HG03432 (cell line): Measurements from ENCODE around the gene CNN3.

Source experiments
- ATAC-seq: cut with Tn5 transposase; IDR thresholded peaks from one replicate; pipeline ENCODE4 v1.9.1; 2021; ENCODE audit warnings: mild to moderate bottlenecking, moderate library complexity; ENCODE audit not compliant: unreplicated experiment

Gene CNN3

GRCh38 chr1:94925004-94925403 is 1.9 kb downstream of the CNN3 start:
- no peak for ATAC-seq

DNA sequence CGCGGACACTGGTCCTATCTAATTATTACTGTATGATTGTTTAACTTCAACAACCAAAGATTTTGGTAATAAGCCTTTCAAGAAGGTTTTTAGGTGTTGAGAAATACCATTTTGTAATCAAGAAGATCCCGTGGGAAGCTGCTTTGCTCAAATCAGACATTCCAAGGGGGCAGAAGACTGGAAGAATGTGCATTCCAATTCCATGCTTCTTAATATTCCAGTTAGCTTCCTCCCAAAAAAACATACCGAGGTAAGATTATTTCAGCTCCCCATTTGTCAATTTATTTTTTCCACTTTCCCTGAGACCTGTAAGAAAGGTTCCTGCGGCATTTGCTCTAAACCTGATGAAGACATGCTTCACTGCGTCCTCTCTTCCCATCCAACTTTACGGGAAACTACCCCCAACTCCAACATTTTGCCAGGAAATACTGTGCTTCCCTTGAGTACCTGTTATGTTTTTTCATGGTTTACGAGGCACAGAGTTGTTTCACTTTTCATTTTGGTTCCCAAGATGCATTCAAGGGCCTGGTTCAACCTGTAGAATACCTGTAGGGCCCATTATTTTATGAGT is 4.1 kb downstream of the CNN3 start:
- no peak for ATAC-seq

DNA sequence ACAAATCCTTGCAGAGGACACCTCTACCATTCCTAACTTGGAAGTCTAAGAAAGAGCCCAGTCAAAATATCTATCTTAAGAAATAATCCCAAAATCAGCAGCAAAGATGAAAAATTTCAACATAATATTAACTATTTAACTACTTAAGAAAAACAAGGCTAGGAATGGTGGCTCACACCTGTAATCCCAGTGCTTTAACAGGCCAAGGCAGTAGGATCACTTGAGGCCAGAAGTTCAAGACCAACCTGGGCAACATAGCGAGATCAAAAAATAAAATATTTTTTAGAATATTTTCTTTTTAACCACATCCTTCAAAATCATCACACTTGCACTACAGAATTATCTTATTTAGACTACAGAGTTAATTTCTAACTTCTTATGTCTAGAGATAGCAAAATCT is 4.9 kb downstream of the CNN3 start:
- ATAC-seq = no peak

GRCh38 chr1:94920061-94920460 is 6.8 kb downstream of the CNN3 start:
- ATAC-seq = no peak

DNA sequence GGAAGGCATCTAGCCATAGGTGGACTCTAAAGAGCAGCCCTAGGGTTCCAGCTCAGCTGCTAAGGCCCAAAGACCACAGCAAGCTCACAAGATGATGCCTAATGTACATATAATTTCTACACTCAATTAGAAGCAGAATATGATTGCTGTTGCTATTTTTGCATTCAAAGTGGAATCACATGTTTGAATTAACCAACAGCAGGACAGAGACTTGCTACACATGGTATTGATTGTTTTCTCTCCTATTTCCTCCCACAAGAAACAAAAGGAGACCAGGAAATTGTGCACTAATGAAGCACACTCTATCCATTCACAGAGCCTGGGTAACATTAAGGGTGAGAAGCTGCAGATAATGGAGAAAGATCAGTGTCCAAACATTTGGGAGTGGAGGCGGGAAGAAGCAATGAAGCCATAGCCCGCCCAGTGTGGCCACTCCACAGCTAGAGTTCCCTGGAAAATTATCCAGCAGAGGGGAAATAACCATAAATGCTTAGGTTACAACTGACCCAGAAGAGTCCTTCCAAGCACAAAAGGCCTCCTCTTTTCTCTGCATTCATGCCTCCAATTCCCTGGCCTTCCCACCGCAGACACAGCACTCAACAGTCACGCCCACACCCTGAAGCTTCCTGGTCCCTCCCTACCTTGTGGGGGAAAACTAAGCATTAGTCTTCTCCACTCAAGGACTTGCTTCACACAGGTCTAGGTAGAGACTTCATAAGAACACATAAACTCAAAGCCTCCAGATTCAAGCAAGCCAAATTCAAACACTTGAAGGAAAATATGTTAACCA is 7.5 kb downstream of the CNN3 start:
- no peak for ATAC-seq

- ATAC-seq = no peak
Observed at GRCh38 chr1:94917251-94917650, 9.7 kb downstream of the CNN3 start.

DNA sequence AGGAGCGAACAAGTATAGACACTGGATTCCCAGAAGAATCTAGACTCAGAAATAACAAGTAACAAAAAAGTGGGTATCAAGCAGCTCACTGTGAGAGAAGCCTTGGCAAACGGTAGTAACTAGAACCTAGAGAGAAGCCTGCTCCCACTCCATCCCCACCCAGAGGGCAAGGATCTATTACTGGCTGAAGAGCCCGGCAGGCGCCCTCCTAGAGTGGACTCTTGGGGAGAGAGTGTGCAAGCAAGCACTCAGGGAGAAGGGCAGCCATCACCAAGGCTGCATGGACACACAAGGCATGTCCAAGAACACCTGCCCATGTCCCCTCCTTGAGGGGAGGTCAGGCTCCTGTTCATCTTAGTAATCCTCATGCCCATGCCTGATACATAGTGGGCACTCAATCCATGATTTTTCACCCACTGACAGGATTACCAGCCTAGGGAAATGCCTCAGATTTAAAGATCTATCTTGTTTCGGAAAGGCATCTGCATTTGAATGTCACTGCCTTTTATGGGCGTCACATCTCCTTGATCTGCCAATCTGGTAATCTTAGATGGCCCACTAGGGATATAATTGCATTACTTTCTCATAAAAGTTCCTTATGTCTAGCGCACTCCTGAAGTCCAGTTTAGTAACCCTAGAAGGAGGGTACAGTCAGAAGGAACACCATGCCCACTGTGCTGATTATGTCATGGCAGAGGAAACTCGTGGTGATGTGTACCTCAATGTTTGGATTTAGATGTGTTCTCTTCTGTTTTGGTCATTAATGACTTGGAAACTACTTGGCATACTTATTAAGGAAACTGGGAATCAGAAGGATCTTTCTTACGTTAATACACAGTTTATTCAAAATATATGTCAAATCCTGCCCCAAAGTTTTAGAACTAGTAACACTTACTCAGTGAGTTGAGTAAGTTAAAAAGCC is 14.4 kb downstream of the CNN3 start:
- no peak for ATAC-seq

DNA sequence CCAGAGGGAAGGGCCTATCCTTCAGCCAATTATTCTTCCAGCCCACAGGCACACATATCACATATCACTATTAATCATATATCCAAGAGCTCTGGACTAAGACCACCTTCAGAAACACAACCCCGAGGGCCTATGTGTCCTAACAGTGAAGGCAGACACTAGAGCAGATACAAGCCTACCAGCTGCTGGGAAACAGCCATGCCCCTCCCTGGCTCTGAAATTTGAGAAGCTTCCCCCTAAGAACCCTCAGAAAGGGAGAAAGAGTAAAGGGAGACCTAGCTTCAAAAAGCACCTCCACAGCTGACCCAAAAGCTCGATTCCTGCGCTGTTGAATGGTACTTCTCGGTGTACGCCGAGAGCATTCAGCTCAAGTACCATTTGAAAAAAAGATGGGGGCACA is 17.4 kb downstream of the CNN3 start:
- ATAC-seq = no peak

GRCh38 chr1:94908965-94909364 is 17.9 kb downstream of the CNN3 start:
- ATAC-seq = no peak

DNA sequence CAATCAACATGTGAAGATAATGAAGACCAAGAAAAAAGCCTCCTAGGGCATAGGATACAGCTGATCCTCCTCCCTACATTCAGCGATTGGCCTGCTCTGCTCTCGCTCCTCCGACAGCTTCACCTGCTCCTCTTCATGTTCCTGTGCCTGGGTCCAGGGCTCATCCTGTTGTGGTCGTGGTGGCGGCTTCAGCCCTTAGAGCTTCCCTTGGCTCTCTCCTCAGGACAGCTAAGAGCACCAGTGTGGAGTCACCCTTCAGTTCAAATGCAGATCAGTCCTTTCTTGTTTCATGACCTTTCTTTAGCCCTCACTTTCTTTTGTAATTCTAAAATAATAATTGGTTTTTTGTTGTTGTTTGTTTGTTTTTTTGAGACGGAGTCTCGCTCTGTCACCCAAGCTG is 18.7 kb downstream of the CNN3 start:
- ATAC-seq = no peak

GRCh38 chr1:94907136-94907535 is 19.8 kb downstream of the CNN3 start:
- ATAC-seq = no peak

DNA sequence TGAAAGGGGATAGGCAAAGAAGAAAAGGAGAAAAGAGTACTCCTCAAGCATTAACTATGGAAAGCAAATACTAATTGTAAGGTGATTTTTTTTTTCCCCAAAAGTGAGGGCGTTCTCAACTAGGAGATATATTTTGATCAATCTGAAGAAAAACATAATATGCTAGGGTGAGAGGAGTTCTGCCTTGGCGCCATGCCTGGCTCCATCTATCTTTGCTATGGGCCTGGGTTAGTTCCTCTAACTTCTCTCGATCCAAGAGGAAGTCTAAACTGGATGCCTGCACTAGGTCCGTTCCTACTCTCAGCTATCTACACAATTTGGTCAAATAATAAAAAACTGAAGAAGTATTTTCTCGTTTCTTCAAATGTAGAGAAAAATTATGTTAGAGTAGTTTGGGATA is 20.5 kb downstream of the CNN3 start:
- ATAC-seq = no peak

DNA sequence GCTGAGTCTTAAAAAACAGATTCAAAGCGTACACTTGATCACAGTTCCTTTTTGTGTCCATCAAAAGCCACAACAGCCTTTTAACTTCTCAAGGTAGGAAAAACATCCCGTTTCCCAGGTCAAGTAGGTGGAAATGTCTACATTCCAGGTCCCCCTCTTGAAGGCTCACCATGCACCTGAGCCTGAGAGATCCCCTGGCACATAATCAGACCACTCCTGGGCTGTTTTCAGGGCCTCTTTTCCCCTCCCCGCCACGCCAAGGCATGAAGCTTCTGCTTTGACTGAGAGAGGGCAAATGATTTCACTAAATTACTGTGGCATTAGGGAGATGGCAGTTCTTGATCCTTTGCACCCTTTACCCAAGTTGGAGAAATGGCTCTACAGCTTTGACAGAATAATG is 21.7 kb downstream of the CNN3 start:
- ATAC-seq = no peak

GRCh38 chr1:94903280-94904009 is 23.5 kb downstream of the CNN3 start:
- ATAC-seq = no peak

DNA sequence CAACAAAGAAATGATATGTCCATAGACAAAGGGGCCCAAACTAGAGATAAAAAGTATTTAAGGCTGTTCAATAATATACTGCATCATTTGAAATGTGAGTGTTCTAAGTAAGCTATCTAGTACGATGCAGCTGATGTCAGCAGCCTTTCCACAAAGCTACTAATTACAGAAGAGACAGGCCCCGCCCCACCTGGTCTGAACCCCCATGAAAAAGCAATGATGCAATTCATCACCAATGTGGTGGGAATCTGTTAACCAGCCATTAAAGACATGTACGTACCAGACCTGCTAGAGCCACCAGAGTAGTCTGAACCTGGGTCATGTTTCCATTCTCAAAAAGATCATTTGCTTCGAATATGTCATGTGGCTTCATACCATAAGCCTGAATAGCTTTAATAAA is 25.1 kb downstream of the CNN3 start:
- no peak for ATAC-seq

GRCh38 chr1:94899756-94900155 is 27.2 kb downstream of the CNN3 start:
- no peak for ATAC-seq

DNA sequence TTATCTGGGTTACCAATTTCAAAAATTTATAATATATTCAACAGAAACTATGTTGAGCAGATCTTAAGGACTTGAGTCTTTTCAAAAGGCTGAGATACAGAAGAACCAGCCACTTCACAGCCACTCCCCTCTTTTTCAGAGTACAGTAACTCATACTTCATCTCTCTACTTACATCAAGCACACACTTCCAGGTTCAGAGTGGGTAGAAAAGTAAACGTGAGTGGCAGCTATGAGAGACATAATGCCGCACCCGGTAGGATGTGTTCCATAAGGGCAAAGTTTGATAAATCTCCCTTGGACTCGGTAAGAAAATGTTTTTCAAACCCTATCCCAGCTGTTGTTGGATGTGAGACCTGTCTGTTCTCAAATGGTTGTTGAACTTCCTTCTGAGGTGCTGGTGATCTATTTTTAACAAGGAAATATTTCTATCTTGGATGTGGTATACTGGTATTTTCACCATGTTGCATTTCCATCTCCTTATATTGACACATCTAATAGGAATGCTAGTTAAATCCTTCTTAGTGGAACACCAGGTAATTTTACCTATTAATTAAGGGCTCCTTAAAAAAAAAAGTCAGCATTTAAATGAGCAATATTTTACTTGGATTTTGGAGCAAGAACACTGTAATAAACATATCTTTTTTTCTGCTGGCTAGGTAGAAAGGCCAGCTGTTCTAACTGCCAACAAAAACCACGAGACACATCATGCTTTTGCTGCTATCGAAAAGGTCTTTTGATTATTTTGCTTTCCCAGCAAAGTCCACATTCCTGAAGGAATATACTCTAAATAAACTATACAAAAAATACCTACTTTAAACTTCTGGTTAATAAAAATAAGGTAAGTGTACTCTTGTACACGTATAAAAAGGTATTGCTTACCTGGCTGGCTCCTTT is 28.2 kb downstream of the CNN3 start:
- ATAC-seq = no peak

DNA sequence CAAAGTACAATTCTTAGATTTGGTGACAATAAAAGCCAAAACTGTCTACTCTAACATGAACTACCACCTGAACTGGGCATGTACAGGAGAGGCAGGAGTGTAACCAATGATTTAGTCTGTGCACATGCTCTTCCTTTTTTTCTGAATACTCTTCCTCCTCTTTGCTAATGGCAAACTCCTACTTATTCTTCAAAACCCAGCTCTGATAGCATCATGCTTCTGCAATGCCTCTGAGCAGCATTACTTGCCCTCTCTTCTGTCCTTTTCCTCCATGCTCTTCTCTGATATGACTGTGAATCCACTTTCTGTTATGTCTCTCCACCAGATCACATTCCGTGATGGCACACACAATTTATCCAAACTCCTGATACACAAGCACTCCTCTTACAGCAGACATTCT is 31.4 kb downstream of the CNN3 start:
- ATAC-seq = no peak

DNA sequence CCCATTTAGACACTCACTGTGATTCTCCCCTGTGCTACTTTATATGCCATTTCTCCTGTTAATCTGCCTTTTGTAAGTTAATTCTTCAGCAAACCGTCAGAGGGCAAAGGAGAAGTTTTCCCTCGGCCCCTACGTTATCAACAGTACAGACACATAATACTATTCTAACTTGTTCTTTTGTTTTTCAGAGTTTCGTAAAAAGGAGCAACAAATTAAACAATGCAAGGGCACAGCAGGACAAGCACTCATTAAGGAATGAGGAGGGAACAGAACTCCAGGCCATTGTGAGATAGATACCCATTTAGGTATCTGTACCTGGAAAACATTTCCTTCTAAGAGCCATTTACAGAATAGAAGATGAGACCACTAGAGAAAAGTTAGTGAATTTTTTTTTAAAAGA is 32.3 kb downstream of the CNN3 start:
- no peak for ATAC-seq

DNA sequence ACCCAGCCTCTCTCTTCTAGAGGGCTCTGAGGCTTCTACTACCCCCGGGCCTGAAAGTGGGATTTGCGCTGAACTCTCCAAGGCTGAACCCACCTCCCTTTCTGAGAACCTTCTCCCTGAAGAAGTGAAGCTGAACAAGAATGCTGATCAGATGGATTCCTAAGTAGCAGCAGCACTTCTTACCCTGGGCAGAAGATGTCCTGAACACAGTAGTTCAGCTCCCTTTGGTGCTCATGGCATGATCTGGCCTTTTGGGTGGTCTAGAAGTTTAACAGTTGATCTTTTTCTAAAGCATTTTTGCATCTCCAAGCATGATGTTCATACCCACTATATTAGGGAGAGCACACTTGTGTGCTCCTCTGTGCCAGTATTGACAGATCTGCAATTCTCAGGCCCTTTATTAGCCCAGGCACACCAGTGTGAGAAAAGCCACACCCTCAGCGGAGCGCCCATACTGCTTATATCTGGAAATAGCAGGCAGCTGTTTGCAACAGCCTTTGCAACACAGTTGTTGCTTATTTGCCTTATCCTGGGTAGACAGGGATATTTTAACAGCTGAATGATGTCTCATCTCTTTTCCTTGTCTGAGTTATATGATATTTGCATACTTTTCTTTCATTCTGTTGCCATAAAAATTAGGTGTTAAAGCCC is 34.2 kb downstream of the CNN3 start:
- ATAC-seq = no peak
